Measurements from ENCODE around the gene SPIN2B.
"Not testable (repeated sequence)": the region's sequence is repeated elsewhere in the genome, so short reads cannot be mapped to it uniquely, and the experiment has no call there.

Gene SPIN2B

GRCh38 chrX:57104921-57105398, 16.4 kb downstream of the SPIN2B start:
- H3K4me3 ChIP-seq (ENCODE audit: low read length): no peak overlapping the region
- no peak for TF ChIP-seq CTCF (IDR thresholded peaks at IDR 0.05; ENCODE audit: insufficient read depth, low read depth, low read length, missing control alignments)
- no peak for DNase-seq (ENCODE audit: low read depth)

- no peak for TF ChIP-seq CTCF (IDR thresholded peaks at IDR 0.05; ENCODE audit: insufficient read depth, low read depth, low read length, missing control alignments)
- no peak for DNase-seq (ENCODE audit: low read depth)
- no peak overlapping the region for H3K4me3 ChIP-seq (ENCODE audit: low read length)
Observed at GRCh38 chrX:57104406-57104805, 16.9 kb downstream of the SPIN2B start.

- no peak overlapping the region for H3K4me3 ChIP-seq (ENCODE audit: low read length)
- TF ChIP-seq CTCF (IDR thresholded peaks at IDR 0.05; ENCODE audit: insufficient read depth, low read depth, low read length, missing control alignments): no peak
- no peak for DNase-seq (ENCODE audit: low read depth)
Observed at GRCh38 chrX:57103489-57103888, 17.9 kb downstream of the SPIN2B start.

- DNase-seq (ENCODE audit: low read depth); H3K4me3 ChIP-seq (ENCODE audit: low read length): not testable (repeated sequence)
Observed at GRCh38 chrX:57102918-57103317, 18.4 kb downstream of the SPIN2B start.

- TF ChIP-seq CTCF (IDR thresholded peaks at IDR 0.05; ENCODE audit: insufficient read depth, low read depth, low read length, missing control alignments): no peak
Observed at GRCh38 chrX:57083143-57083542, 38.2 kb downstream of the SPIN2B start.

GRCh38 chrX:57074458-57074857, 46.9 kb downstream of the SPIN2B start:
- TF ChIP-seq CTCF (IDR thresholded peaks at IDR 0.05; ENCODE audit: insufficient read depth, low read depth, low read length, missing control alignments): no peak
- H3K4me3 ChIP-seq (ENCODE audit: low read length): no peak overlapping the region
- no peak for DNase-seq (ENCODE audit: low read depth)

More at GRCh38 chrX:57083143-57083542, 38.2 kb downstream of the SPIN2B start:
- DNase-seq (ENCODE audit: low read depth): no peak
- H3K4me3 ChIP-seq (ENCODE audit: low read length): no peak overlapping the region

- no peak for TF ChIP-seq CTCF (IDR thresholded peaks at IDR 0.05; ENCODE audit: insufficient read depth, low read depth, low read length, missing control alignments)
- H3K4me3 ChIP-seq (ENCODE audit: low read length): no peak overlapping the region
- DNase-seq (ENCODE audit: low read depth): no peak
Observed at GRCh38 chrX:57070185-57070984, 51.0 kb downstream of the SPIN2B start.
